ENCODE measurements around the gene SCYGR5.

- TF ChIP-seq YY1 (IDR thresholded peaks at IDR 0.05; ENCODE audit: low read depth) = no peak
- no peak for TF ChIP-seq TEAD4 (IDR thresholded peaks at IDR 0.05)
- TF ChIP-seq TAF1 (IDR thresholded peaks at IDR 0.05; ENCODE audit: low read depth) = no peak
- TF ChIP-seq EGR1 (IDR thresholded peaks at IDR 0.05) = no peak
- TF ChIP-seq RAD21 (IDR thresholded peaks at IDR 0.05; ENCODE audit: low read depth) = no peak
- TF ChIP-seq CEBPB (IDR thresholded peaks at IDR 0.05) = no peak
- no peak for TF ChIP-seq EP300 (IDR thresholded peaks at IDR 0.05; ENCODE audit: borderline replicate concordance)
- no peak for TF ChIP-seq FOXM1 (IDR thresholded peaks at IDR 0.05; ENCODE audit: borderline replicate concordance, low read depth)
- TF ChIP-seq USF1 (IDR thresholded peaks at IDR 0.05) = no peak
- TF ChIP-seq REST (IDR thresholded peaks at IDR 0.05; ENCODE audit: low read depth) = no peak
- TF ChIP-seq MAX (IDR thresholded peaks at IDR 0.05) = no peak
Observed at GRCh38 chr2:227710986-227711385, 44.4 kb downstream of the SCYGR5 start.
